OCI-LY3 (cell line): ENCODE results near the gene P2RY6.

Experiments used
- CTCF ChIP-seq: fragments of 200-600, 300-600 bp; sonication (generic); IDR thresholded peaks from 2 replicates; pipeline ENCODE4 v1.5.1; 2014; ENCODE audit warnings: antibody characterized with exemption, low read length, low read depth
- EZH2phosphoT487 ChIP-seq: fragments of 200-600 bp; shearing (Covaris generic); IDR thresholded peaks from 2 replicates; pipeline ENCODE4 v1.6.1; 2018; ENCODE audit warnings: antibody characterized with exemption, mixed run types, low read depth

GRCh38 chr11:73269459-73270015, 2.6 kb upstream of the P2RY6 start:
- TF ChIP-seq CTCF: no peak
- TF ChIP-seq EZH2phosphoT487: no peak
